ENCODE measurements around the gene CARNS1.

DNA sequence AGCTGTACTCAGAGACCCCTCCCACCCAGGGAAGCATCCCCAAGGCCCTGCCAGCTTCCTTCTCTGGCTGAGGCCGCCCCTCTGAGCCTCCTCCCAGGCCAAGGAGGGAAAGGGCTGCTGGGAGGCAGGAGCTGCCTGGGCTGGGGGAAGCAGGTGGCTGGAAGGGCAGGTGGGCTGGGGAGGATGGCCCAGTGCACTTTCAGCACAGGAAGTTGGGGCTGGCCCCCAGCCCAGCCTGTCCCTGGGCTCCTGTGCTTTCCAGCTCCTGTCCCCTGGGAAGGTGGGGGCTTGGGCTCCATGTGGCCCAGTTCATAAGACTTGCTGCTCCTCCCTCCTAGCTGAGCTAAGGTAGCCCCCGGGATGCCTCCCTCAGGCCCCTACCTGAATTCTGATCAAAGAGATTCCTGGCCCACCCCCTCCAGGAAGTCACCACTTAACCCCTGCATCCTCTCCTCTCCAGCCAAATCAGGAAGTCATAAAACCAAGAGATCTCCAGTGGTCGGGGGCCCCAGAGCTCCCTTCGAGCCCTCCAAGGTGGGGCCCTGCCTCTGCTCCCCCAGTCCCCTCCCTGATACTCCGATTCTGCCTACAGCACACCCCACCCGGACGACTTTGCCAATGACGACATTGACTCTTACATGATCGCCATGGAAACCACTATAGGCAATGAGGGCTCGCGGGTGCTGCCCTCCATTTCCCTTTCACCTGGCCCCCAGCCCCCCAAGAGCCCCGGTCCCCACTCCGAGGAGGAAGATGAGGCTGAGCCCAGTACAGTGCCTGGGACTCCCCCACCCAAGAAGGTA, 18.7 kb upstream of the CARNS1 start:
- TF ChIP-seq YY1 (IDR thresholded peaks at IDR 0.05; ENCODE audit: insufficient read depth, insufficient read length) (no peak), ZNF274 (IDR thresholded peaks at IDR 0.05; ENCODE audit: low read depth, low read length) (no peak), SUZ12 (IDR thresholded peaks at IDR 0.05; ENCODE audit: extremely low read depth, insufficient read depth, insufficient read length) (no peak)
